ENCODE results near the gene BAD. TPM values are rescaled to one million over a fixed set of nuclear protein-coding genes. Genes with fewer than 3 reads are reported as not detected.

Gene BAD
- total RNA-seq, 1 donor from 2014 or later, result 46.9 TPM

- H3K27ac Mint-ChIP-seq, result no peak overlapping the region
These were observed 9.2 kb downstream of the BAD start for GRCh38 chr11:64275031-64275800.

GRCh38 chr11:64269540-64270220, 14.8 kb downstream of the BAD start:
- no peaks in the 10 kb centered on the region for H3K9me3 Mint-ChIP-seq (ENCODE audit: low read depth)
- H3K4me3 Mint-ChIP-seq (ENCODE audit: low read depth), result peak overlapping the region; percentile 98
- TF ChIP-seq CTCF (IDR thresholded peaks at IDR 0.05; ENCODE audit: unreplicated experiment), result peak; percentile 19
- peaks cover 12% of the 10 kb centered on the region for H3K4me1 Mint-ChIP-seq (ENCODE audit: low read depth)
- DNase-seq (ENCODE audit: low spot score, unreplicated experiment), result peak; percentile 91
- H3K27ac Mint-ChIP-seq, result peak overlapping the region; percentile 99
- peaks cover 2% of the 10 kb centered on the region for H3K36me3 Mint-ChIP-seq (ENCODE audit: insufficient read depth)
- H3K27me3 Mint-ChIP-seq, result no peaks in the 10 kb centered on the region

More at GRCh38 chr11:64275031-64275800, 9.2 kb downstream of the BAD start:
- Mint-ChIP-seq H3K9me3 (ENCODE audit: low read depth) (no peaks in the 10 kb centered on the region), H3K27me3 (no peaks in the 10 kb centered on the region), H3K4me3 (ENCODE audit: low read depth) (no peak overlapping the region), H3K36me3 (ENCODE audit: insufficient read depth) (peaks cover 7% of the 10 kb centered on the region), H3K4me1 (ENCODE audit: low read depth) (peaks cover 6% of the 10 kb centered on the region)
- DNase-seq (ENCODE audit: low spot score, unreplicated experiment), result no peak
- TF ChIP-seq CTCF (IDR thresholded peaks at IDR 0.05; ENCODE audit: unreplicated experiment), result no peak

GRCh38 chr11:64268893-64269539, 15.4 kb downstream of the BAD start:
- peak overlapping the region; percentile 90 for H3K27ac Mint-ChIP-seq
- H3K36me3 Mint-ChIP-seq (ENCODE audit: insufficient read depth), result peaks cover 2% of the 10 kb centered on the region
- no peaks in the 10 kb centered on the region for H3K9me3 Mint-ChIP-seq (ENCODE audit: low read depth)
- H3K27me3 Mint-ChIP-seq, result no peaks in the 10 kb centered on the region
- peaks cover 12% of the 10 kb centered on the region for H3K4me1 Mint-ChIP-seq (ENCODE audit: low read depth)
- no peak for TF ChIP-seq CTCF (IDR thresholded peaks at IDR 0.05; ENCODE audit: unreplicated experiment)
- no peak for DNase-seq (ENCODE audit: low spot score, unreplicated experiment)
- peak overlapping the region; percentile 98 for H3K4me3 Mint-ChIP-seq (ENCODE audit: low read depth)

- no peak for DNase-seq (ENCODE audit: low spot score, unreplicated experiment)
- Mint-ChIP-seq H3K9me3 (ENCODE audit: low read depth) (no peaks in the 10 kb centered on the region), H3K27me3 (no peaks in the 10 kb centered on the region), H3K4me1 (ENCODE audit: low read depth) (peaks cover 12% of the 10 kb centered on the region), H3K4me3 (ENCODE audit: low read depth) (peak overlapping the region; percentile 98), H3K36me3 (ENCODE audit: insufficient read depth) (peaks cover 2% of the 10 kb centered on the region), H3K27ac (peak overlapping the region; percentile 90)
- TF ChIP-seq CTCF (IDR thresholded peaks at IDR 0.05; ENCODE audit: unreplicated experiment), result no peak
These were observed 16.2 kb downstream of the BAD start for GRCh38 chr11:64268025-64268892.
